GM18526 (cell line): ENCODE measurements around the gene SH2D4B.

Experiments
- POLR2A ChIP-seq: IDR thresholded peaks from 3 replicates; pipeline ENCODE4 v1.6.1; 2011; ENCODE audit not compliant: insufficient read length; ENCODE audit errors: extremely low read depth

The SH2D4B gene

GRCh38 chr10:80528185-80528700 is 9.5 kb upstream of the SH2D4B start:
- no peak for TF ChIP-seq POLR2A

DNA sequence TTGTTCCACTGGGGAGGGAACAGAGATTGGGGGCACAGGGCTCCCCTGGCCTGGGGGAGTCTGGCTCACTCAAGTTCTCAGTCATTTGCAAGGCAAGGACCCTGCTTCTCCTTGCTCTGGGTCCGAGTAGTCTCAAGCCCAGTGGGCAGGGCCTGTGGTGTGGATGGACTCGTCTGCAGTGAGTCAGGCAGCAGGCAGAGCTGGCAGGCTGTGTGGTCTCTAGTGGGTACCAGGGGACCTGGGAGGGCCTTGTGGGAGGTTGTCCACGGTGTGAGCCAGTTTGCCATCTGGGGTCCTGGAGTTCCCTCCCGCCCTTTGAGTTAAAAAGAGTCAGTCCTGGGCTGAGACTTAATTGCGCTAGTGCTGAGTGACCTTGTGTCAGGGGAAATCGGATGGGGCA is 8.8 kb upstream of the SH2D4B start:
- TF ChIP-seq POLR2A: no peak

DNA sequence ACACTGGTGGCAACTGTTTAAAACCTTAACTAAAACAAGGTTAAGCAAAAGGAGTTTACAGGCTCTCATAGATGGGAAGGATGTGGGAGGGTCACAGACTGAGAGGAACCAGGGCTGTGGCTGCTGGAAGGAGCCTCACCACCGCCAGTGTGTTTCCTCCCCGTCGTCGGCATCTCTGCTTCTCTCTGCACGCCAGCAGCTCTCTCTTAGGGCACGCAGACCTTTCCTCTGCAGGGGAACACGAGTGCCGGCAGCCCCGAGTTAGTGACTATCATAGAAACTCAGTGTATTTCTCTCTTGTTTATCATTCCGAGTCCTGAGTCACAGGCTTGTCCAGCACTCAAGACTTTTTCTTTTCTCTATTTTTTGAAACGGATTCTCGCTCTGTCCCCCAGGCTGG is 8.1 kb upstream of the SH2D4B start:
- TF ChIP-seq POLR2A: no peak

- TF ChIP-seq POLR2A: no peak
Measured at GRCh38 chr10:80530251-80530650, 7.5 kb upstream of the SH2D4B start.

GRCh38 chr10:80530816-80531215 is 6.9 kb upstream of the SH2D4B start:
- TF ChIP-seq POLR2A: no peak

DNA sequence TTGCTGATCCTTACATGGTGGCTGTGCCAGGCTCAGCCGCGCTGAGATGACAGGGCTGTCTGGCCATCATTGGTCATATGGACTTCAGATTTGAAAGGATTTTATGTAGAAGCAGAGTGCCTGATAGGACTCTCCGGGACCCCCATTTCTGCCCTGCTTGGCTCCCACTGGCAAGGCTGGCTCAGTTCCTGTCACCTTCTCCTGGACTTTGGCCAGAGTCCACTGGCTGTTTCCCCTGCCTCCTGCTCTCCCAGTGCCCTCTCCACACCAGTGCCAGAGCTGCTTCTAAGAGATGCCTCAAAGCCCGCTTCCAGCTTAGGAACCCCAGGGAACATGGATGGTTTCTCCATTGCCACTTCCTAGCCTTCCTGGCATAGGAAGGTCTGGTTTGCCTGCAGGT is 5.1 kb upstream of the SH2D4B start:
- no peak for TF ChIP-seq POLR2A

- TF ChIP-seq POLR2A: peak; percentile 59
Measured at GRCh38 chr10:80535671-80536360, 1.9 kb upstream of the SH2D4B start.

DNA sequence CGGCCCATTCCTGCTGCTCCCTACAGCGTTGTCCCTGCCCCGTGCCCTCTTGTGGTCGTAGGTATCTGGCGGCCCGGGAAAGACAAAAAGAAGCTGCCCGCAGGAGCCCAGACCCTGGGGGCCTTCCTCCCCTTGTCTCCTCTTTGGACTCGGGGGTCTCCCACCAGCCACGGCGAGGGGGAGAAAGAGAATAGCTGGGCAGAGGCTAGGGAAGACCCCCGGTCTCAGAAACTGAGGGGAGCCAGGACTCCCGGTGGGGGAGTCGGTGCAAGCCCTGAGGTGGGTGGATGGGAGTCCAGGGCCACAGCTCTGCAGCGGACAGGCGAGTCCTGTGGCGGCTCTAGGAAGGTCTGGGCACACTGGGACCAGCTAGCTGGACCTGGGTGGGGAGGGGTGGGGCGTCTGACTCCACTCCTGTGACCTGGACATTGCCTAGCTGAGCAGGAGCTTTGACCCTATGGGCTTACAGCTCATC is 1.3 kb upstream of the SH2D4B start:
- no peak for TF ChIP-seq POLR2A

DNA sequence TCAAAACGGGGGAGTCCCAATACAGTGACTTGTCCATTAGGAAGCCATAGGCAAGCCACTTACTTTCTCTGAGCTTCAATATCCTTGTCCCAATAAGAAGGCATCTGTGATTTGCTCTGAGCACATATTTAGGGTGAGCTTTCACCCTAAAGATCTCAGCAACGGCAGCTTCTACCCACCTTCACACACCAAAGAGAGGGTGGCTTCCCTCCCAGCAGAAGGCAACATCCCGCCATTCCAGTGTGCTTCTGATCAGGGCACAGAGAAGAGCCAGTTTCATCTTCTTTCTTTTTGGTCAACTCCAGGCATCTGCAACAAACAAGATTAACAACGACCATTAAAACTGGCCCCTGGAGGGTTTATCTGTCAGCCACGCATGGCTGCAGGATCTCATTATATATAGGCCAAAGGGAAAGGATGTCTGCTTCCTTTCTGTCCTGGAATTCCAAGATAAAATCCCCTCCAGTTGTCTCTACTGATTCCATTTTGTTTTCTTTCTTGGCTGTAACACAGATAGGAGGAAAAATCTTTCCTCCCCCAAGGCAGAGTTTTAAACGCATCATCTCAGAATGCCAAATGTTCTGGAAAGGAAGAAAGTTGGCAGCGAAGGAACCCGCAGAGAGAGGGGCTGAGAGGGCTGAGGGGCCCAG is 491 bp upstream of the SH2D4B start:
- TF ChIP-seq POLR2A: no peak

DNA sequence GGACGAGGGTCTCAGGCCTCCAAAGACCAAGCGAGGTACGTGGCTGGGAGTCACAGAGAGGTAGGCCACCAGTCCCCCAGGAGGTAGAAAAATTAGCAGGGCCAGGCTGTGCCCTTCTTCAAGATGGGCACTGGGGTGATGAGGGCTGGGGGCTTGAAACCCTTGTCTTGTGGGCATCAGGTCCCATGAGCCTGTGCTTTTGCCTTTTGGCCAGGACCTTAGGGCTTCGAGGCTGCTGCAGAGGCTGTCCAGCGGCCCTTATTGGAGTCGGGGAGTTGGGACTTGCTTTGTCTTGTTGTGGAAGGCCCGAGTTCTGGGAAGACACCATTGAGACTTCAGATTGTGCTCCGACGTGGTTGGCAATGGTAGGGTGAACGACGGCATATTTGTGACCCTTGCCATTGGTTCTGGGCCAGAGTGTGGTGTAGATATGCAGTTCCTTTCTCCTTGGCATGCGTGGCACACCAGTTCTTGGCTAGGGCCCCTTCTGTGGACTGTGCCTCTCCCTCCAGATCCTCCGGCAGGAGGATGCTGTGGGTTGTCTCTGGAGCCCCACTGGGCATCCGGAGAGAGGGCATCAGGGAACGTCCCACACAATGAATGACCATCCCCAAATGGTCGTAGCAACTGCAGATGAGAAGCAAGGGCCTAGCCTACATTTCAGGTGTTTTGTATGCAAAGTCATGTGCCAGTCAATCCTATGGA is 931 bp downstream of the SH2D4B start:
- TF ChIP-seq POLR2A: no peak

DNA sequence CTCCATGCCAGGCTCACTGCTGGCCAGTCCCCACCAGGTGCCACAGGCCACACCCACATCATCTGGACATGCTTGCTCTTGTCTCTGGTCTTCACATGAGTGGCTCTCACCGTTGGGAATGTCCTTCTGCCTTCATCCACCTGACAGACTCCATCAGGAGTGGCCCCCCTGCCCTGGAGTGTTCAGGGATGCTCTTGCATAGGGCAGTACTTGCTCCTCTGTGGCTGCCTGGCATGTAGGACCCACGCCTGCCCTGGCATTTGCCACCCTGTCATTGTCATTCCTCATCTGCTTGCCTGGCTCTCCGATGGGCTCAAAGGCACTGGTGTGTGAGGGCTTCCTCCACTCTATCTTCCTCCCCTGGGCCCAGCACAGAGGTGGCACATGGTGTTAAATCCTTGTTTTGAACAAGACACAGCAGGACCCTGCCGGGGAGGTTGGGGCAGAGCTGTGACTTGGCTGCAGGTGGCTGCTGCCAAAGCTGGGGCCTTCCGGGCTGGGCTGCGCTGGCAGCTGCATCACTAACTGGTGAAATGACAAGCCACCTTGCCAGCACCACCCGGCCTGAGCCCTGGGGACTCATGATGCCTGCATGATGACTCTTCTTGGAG is 1.8 kb downstream of the SH2D4B start:
- no peak for TF ChIP-seq POLR2A

GRCh38 chr10:80540136-80540535 is 2.4 kb downstream of the SH2D4B start:
- TF ChIP-seq POLR2A: no peak

DNA sequence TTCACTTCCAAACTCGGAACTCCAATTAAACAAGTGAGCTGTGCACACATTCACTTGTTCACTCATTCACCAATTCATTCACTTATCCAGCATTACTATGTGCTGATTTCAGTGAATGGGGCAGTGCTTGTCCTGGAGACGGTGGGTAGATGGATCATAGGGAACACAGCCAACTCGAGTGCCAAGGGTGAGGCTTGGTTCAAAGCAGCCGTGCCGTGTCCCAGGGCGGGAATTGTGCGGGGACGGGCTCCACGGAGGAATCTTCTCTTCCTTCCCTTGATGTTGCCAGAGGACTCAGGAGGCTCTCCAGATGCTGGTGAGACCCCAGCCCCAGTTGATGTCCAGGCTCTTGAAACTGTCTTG is 2.9 kb downstream of the SH2D4B start:
- TF ChIP-seq POLR2A: no peak

DNA sequence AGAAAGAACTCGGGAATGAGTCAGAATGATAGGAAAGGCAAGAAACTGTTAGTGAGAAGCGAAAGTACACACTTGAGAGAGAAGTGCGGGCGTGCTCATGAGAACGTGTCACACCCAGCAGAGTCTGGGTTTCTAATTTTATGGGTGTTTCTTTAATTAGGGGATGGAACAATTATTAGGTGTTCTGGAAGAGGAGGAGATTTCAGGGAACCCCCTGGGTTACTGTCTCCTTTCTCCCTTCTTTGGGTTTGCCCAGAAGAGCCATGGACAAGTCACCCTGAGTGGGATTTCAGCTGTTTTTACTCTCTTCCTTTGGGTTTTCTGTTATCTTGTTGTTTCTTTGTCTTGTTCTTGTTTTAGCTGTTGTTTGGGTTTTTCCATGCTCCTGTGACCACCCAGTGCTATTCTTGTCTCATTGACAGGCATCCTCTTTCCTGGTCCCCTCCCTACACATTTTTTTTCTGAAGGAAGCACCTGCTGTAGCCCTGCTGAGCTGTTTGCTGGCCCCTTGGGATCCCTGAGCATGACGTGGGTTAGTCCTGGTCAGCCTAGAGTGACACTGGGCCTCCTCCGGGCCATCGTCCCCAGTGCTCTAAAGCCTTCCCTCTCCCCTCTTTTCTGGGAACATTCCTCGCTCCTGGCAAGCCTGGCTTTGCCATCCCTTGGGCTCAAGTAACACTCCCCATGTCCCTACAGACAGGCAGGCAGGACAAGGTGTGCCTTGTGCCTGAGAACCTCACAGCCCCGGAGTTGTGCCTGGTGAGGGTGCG is 3.5 kb downstream of the SH2D4B start:
- no peak for TF ChIP-seq POLR2A

DNA sequence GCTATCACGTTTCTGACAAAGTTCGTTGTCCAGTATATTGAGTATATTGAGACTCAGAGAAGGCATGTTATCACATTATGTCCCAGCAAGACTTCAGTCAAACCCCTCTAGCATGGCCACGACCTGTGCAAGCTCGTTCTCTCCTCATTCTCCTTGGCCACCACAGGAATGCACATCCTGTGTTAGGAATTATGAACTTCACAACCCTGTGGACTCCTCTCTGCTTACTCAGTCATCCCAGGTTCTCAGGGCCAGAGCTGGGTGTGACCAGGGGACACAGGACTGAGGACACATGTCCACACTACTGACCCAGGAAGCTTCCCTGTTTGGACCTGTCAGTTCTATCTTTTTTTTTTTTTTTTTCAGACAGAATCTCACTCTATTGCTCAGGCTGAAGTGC is 4.4 kb downstream of the SH2D4B start:
- no peak for TF ChIP-seq POLR2A
